ENCODE results near the gene SPO11.

DNA sequence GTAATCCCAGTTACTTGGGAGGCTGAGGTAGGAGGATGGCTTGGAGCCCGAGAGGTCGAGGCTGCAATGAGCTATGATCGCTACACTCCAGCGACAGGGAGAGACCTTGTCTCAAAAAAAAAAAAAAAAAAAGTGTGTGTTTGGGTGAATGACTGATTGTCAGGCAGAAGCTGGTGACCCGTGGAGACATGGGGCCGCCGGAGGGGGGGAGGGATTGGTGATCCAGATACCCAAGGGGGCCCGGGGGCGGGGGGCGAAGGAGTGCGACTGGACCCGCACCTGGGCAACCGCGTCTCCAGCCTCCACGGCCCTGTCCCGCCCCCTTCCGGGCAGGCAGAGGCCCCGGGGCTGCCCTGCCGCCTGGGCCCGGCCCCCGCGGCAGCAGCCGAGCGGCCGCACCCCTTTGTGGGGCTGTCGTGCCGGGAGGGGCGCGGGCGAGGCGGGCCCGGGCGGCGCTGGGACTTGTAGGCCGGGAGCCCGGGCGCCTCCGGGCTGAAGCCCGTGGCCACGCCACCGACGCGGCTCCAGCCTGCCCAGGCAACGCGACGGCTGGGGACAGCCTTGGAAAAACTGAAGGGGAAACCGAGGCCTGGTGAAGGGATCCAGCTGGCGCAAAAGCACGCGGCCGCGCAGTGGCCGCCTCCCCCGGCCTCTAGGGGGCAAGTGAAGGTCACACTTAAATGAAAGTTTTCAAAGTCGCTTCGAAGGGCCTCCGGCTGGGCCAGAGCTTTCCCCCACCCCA lies 59.5 kb downstream of the SPO11 start:
- TF ChIP-seq ZNF274 (CRISPR knock-in tag; IDR thresholded peaks at IDR 0.05) (no peak), ESRRA (CRISPR knock-in tag; IDR thresholded peaks at IDR 0.05; ENCODE audit: low read depth) (0 out of 2 replicates have a peak, but pooled peaks have one; percentile 25), ZMAT3 (CRISPR knock-in tag; conservative IDR thresholded peaks at IDR 0.05) (no peak), ZNF296 (CRISPR knock-in tag; conservative IDR thresholded peaks at IDR 0.05) (no peak), FOSL2 (CRISPR knock-in tag; IDR thresholded peaks at IDR 0.05) (no peak), FOXK1 (CRISPR knock-in tag; IDR thresholded peaks at IDR 0.05; ENCODE audit: borderline replicate concordance, low read depth) (no peak), POLR2A (IDR thresholded peaks at IDR 0.05; ENCODE audit: insufficient read depth in 1 of 2, low read depth in 2 of 2, low read length in 2 of 2) (peak; percentile 48 to 57; a peak in 2 of 4 replicates), MAF1 (CRISPR knock-in tag; IDR thresholded peaks at IDR 0.05; ENCODE audit: borderline replicate concordance) (no peak), NFIC (IDR thresholded peaks at IDR 0.05; ENCODE audit: low read length) (no peak), MBD4 (IDR thresholded peaks at IDR 0.05; ENCODE audit: borderline replicate concordance, low read length) (no peak), CHD4 (IDR thresholded peaks at IDR 0.05; ENCODE audit: borderline replicate concordance, low read length) (no peak), ZBTB7A (CRISPR knock-in tag; IDR thresholded peaks at IDR 0.05) (no peak)
- TF ChIP-seq, protein P1, sequence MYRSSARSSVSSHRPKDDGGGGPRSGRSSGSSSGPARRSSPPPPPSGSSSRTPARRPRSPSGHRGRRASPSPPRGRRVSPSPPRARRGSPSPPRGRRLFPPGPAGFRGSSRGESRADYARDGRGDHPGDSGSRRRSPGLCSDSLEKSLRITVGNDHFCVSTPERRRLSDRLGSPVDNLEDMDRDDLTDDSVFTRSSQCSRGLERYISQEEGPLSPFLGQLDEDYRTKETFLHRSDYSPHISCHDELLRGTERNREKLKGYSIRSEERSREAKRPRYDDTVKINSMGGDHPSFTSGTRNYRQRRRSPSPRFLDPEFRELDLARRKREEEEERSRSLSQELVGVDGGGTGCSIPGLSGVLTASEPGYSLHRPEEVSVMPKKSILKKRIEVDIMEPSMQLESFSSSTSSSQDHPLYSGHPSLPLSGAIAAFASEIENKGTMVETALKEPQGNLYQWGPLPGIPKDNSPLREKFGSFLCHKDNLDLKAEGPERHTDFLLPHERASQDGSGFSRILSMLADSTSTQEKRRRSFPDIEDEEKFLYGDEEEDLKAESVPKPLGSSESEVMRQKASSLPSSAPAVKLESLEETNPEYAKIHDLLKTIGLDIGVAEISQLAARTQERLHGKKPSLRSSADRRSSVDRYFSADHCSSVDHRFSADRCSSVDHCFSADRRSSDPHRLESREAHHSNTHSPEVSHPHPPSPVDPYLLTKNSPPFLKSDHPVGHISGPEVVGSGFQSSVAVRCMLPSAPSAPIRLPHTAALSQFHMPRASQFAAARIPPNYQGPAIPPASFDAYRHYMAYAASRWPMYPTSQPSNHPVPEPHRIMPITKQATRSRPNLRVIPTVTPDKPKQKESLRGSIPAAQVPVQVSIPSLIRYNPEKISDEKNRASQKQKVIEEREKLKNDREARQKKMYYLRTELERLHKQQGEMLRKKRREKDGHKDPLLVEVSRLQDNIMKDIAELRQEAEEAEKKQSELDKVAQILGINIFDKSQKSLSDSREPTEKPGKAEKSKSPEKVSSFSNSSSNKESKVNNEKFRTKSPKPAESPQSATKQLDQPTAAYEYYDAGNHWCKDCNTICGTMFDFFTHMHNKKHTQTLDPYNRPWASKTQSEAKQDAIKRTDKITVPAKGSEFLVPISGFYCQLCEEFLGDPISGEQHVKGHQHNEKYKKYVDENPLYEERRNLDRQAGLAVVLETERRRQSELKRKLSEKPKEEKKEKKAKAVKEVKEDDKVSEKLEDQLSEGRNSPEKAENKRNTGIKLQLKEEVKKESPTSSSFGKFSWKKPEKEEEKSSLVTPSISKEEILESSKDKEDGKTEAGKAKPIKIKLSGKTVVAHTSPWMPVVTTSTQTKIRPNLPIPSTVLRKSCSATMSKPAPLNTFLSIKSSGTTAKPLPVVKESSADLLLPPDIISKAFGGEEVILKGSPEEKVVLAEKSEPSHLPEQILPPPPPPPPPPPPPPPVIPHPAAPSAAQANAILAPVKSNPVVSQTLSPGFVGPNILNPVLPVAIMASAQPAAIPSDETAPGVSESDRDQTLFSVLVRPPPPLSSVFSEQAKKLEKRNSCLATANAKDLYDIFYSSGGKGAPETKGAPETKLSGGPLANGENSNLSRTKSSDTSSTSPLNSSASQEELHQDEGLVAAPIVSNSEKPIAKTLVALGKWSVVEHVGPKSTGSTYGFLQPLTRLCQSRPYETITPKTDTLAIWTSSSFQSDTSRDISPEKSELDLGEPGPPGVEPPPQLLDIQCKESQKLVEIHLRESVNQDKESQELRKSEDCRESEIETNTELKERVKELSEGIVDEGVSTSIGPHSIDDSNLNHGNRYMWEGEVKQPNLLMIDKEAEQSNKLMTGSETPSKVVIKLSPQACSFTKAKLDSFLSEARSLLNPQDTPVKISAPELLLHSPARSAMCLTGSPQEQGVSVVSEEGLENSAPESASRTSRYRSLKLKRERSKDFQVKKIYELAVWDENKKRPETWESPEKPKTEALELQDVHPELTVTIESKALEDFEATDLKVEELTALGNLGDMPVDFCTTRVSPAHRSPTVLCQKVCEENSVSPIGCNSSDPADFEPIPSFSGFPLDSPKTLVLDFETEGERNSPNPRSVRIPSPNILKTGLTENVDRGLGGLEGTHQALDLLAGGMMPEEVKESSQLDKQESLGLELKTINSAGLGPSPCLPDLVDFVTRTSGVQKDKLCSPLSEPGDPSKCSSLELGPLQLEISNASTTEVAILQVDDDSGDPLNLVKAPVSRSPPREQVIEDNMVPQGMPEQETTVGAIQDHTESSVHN (CRISPR knock-in tag; IDR thresholded peaks at IDR 0.05): no peak
